Natural killer cell (primary cell): ENCODE measurements around the gene PDE4D. TPM values are rescaled to one million over a fixed set of nuclear protein-coding genes. Genes with fewer than 3 reads are reported as not detected.

ENCODE experiments used
- ATAC-seq, 3 donors: fragments of 150-1000 bp in 2 of 3; fragments of 200-7000 bp in 1 of 3; cut with Tn5 transposase; 1 replicate in 1 of 3; 2 replicates in 2 of 3; pipeline ENCODE4 v1.10.0; 2021; ENCODE audit warnings: mild to moderate bottlenecking in 2 of 3, moderate library complexity in 2 of 3
- DNase-seq, 2 donors: peaks; one replicate each; pipeline versions ENCODE4 v3.0.0 to v3.0.0-alpha.2; 2013 to 2021; ENCODE audit warnings: mixed read lengths in 1 of 2
- H3K27ac ChIP-seq: one replicate; pipeline ENCODE4 v1.5.1; 2013; ENCODE audit warnings: mild to moderate bottlenecking, low read length
- H3K27me3 ChIP-seq: one replicate; pipeline ENCODE4 v1.6.1; 2013; ENCODE audit warnings: low read length; ENCODE audit not compliant: control insufficient read depth, insufficient read depth
- H3K36me3 ChIP-seq: one replicate; pipeline ENCODE4 v1.6.1; 2013; ENCODE audit warnings: low read length; ENCODE audit not compliant: control insufficient read depth, insufficient read depth
- H3K4me1 ChIP-seq: one replicate; pipeline ENCODE4 v1.6.1; 2013; ENCODE audit warnings: low read length; ENCODE audit not compliant: control insufficient read depth, insufficient read depth
- H3K4me3 ChIP-seq: one replicate; pipeline ENCODE4 v1.5.1; 2013; ENCODE audit warnings: low read length
- H3K9me3 ChIP-seq: one replicate; pipeline ENCODE4 v1.6.1; 2013; ENCODE audit warnings: low read length; ENCODE audit not compliant: control insufficient read depth, insufficient read depth
- H3K27ac Mint-ChIP-seq, 2 donors: one replicate each; pipeline ENCODE4 v1.8.0; 2022; ENCODE audit warnings: mild to moderate bottlenecking in 2 of 2, mixed read lengths in 2 of 2, moderate library complexity in 1 of 2
- H3K27me3 Mint-ChIP-seq, 2 donors: one replicate each; pipeline ENCODE4 v1.8.0; 2022; ENCODE audit warnings: low read depth in 2 of 2, mixed read lengths in 2 of 2
- H3K36me3 Mint-ChIP-seq: one replicate; pipeline ENCODE4 v1.8.0; 2022; ENCODE audit warnings: mixed read lengths
- H3K4me1 Mint-ChIP-seq, 2 donors: one replicate each; pipeline ENCODE4 v1.8.0; 2022; ENCODE audit warnings: mixed read lengths in 2 of 2
- H3K4me3 Mint-ChIP-seq: one replicate; pipeline ENCODE4 v1.8.0; 2022; ENCODE audit warnings: mild to moderate bottlenecking, moderate library complexity, mixed read lengths
- H3K9me3 Mint-ChIP-seq, 2 donors: one replicate each; pipeline ENCODE4 v1.8.0; 2022; ENCODE audit warnings: mixed read lengths in 2 of 2
- CTCF ChIP-seq: fragments of 200-600 bp; IDR thresholded peaks from one replicate; pipeline ENCODE4 v1.8.0; 2022; ENCODE audit warnings: antibody characterized with exemption
- WGBS: methylation state at CpG from one replicate; pipeline ENCODE4 v1.1.7; 2013; ENCODE audit warnings: missing lambda C conversion rate; ENCODE audit not compliant: insufficient coverage; 5-methylcytosine and 5-hydroxymethylcytosine counted together
- intact Hi-C: fragments of 100-400 bp; cut with micrococcal nuclease; formaldehyde crosslinking; loops from one replicate; pipeline ENCODE4 v1.14.2; 2022
- total RNA-seq, 4 donors: library from RNA; stranded (reverse); fragments of 120-200 nt in 1 of 4; gene quantifications; one replicate each; pipeline versions ENCODE4 v1.2.3 to v1.2.4, GENCODE V29; 2013 to 2022

PDE4D gene
- total RNA-seq, 3 donors from 2014 or later (not counting 1 experiment from before 2014, with no cell fraction given): 109 to 170 (median 116) TPM

- H3K27me3 ChIP-seq: no peaks in the 10 kb centered on the region
- H3K27ac ChIP-seq: no peak overlapping the region
These were observed 114.1 kb downstream of the PDE4D start for GRCh38 chr5:59779453-59779852.

GRCh38 chr5:59777028-59777427, 116.5 kb downstream of the PDE4D start:
- TF ChIP-seq CTCF: no peak
- Mint-ChIP-seq H3K36me3 (no peaks in the 10 kb centered on the region), H3K9me3 (no peaks in the 10 kb centered on the region), H3K4me1 (no peaks in the 10 kb centered on the region), H3K27me3 (peaks cover 5 to 13% of the 10 kb centered on the region in 2 donors), H3K27ac (no peak overlapping the region), H3K4me3 (no peak overlapping the region)
- WGBS: 88% methylated on average over 4 of the region's 4 CpGs
- H3K4me3 ChIP-seq: no peak overlapping the region
- H3K27ac ChIP-seq: no peak overlapping the region
- intact Hi-C loops: no loop called here
- no peak for DNase-seq
- H3K36me3 ChIP-seq: no peaks in the 10 kb centered on the region
- no peaks in the 10 kb centered on the region for H3K9me3 ChIP-seq
- H3K27me3 ChIP-seq: no peaks in the 10 kb centered on the region
- ATAC-seq: no peak
- no peaks in the 10 kb centered on the region for H3K4me1 ChIP-seq

More at GRCh38 chr5:59779453-59779852, 114.1 kb downstream of the PDE4D start:
- Mint-ChIP-seq H3K4me3 (no peak overlapping the region), H3K9me3 (no peaks in the 10 kb centered on the region), H3K4me1 (no peaks in the 10 kb centered on the region), H3K36me3 (no peaks in the 10 kb centered on the region), H3K27me3 (peaks cover 5 to 13% of the 10 kb centered on the region in 2 donors), H3K27ac (no peak overlapping the region)
- no peaks in the 10 kb centered on the region for H3K9me3 ChIP-seq
- H3K4me1 ChIP-seq: no peaks in the 10 kb centered on the region
- intact Hi-C loops: no loop called here
- DNase-seq: no peak
- ATAC-seq: no peak
- no peak overlapping the region for H3K4me3 ChIP-seq
- H3K36me3 ChIP-seq: no peaks in the 10 kb centered on the region
- no CpG with 5 or more reads among the region's 2 CpGs for WGBS
- TF ChIP-seq CTCF: no peak

GRCh38 chr5:59773294-59773693, 120.2 kb downstream of the PDE4D start:
- no peak for TF ChIP-seq CTCF
- Histone ChIP-seq H3K27ac (no peak overlapping the region), H3K36me3 (no peaks in the 10 kb centered on the region), H3K9me3 (no peaks in the 10 kb centered on the region), H3K27me3 (peaks cover 16% of the 10 kb centered on the region), H3K4me3 (no peak overlapping the region), H3K4me1 (peaks cover 3% of the 10 kb centered on the region)
- H3K4me1 Mint-ChIP-seq: peaks cover 0 to 4% of the 10 kb centered on the region in 2 donors
- ATAC-seq (no peak), DNase-seq (no peak)
- no peaks in the 10 kb centered on the region for H3K36me3 Mint-ChIP-seq
- H3K4me3 Mint-ChIP-seq: no peak overlapping the region
- intact Hi-C loops: no loop called here
- H3K9me3 Mint-ChIP-seq: no peaks in the 10 kb centered on the region
- no peak overlapping the region for H3K27ac Mint-ChIP-seq
- peaks cover 17 to 50% of the 10 kb centered on the region in 2 donors for H3K27me3 Mint-ChIP-seq

- H3K27ac ChIP-seq: no peak overlapping the region
- peaks cover 6% of the 10 kb centered on the region for H3K4me1 ChIP-seq
- Mint-ChIP-seq H3K36me3 (no peaks in the 10 kb centered on the region), H3K4me1 (peaks cover 0 to 9% of the 10 kb centered on the region in 2 donors), H3K9me3 (no peaks in the 10 kb centered on the region), H3K27me3 (peaks cover 23 to 55% of the 10 kb centered on the region in 2 donors), H3K4me3 (no peak overlapping the region), H3K27ac (no peak overlapping the region)
- no peaks in the 10 kb centered on the region for H3K9me3 ChIP-seq
- H3K27me3 ChIP-seq: peaks cover 20% of the 10 kb centered on the region
- WGBS: 100% methylated on average over 2 of the region's 2 CpGs
- intact Hi-C loops: no loop called here
- no peak overlapping the region for H3K4me3 ChIP-seq
- DNase-seq: no peak
- TF ChIP-seq CTCF: no peak
- no peaks in the 10 kb centered on the region for H3K36me3 ChIP-seq
- no peak for ATAC-seq
These were observed 120.8 kb downstream of the PDE4D start for GRCh38 chr5:59772757-59773156.
